Measurements from ENCODE around the gene IQSEC1.

Gene IQSEC1

GRCh38 chr3:13073326-13074005 lies at the start of gene IQSEC1:
TSS of gene IQSEC1 (minus strand) at chr3:13073429. CDS start at chr3:13073014, 415 bp downstream.
- peak; percentile 67 for DNase-seq (ENCODE audit: low read depth)

- no peak for DNase-seq (ENCODE audit: low read depth)
Observed at GRCh38 chr3:13122081-13123012, 49.1 kb upstream of the IQSEC1 start.

- no peak for DNase-seq (ENCODE audit: low read depth)
Observed at GRCh38 chr3:13121553-13122001, 48.3 kb upstream of the IQSEC1 start.

GRCh38 chr3:13120928-13121552 lies 47.8 kb upstream of the IQSEC1 start:
- DNase-seq (ENCODE audit: low read depth): no peak

- no peak for DNase-seq (ENCODE audit: low read depth)
Observed at GRCh38 chr3:13120289-13120927, 47.2 kb upstream of the IQSEC1 start.

- DNase-seq (ENCODE audit: low read depth): no peak
Observed at GRCh38 chr3:13119471-13120220, 46.4 kb upstream of the IQSEC1 start.

- DNase-seq (ENCODE audit: low read depth): no peak
Observed at GRCh38 chr3:13116426-13116825, 43.2 kb upstream of the IQSEC1 start.

- DNase-seq (ENCODE audit: low read depth): no peak
Observed at GRCh38 chr3:13115991-13116390, 42.8 kb upstream of the IQSEC1 start.

- DNase-seq (ENCODE audit: low read depth): no peak
Observed at GRCh38 chr3:13115576-13115910, 42.3 kb upstream of the IQSEC1 start.

- no peak for DNase-seq (ENCODE audit: low read depth)
Observed at GRCh38 chr3:13114811-13115575, 41.8 kb upstream of the IQSEC1 start.

GRCh38 chr3:13113346-13114330 lies 40.4 kb upstream of the IQSEC1 start:
- DNase-seq (ENCODE audit: low read depth): no peak

GRCh38 chr3:13112521-13113345 lies 39.5 kb upstream of the IQSEC1 start:
- DNase-seq (ENCODE audit: low read depth): no peak

- DNase-seq (ENCODE audit: low read depth): no peak
Observed at GRCh38 chr3:13111873-13112520, 38.8 kb upstream of the IQSEC1 start.

- no peak for DNase-seq (ENCODE audit: low read depth)
Observed at GRCh38 chr3:13111173-13111872, 38.1 kb upstream of the IQSEC1 start.

- no peak for DNase-seq (ENCODE audit: low read depth)
Observed at GRCh38 chr3:13110678-13111116, 37.5 kb upstream of the IQSEC1 start.

GRCh38 chr3:13109516-13109915 lies 36.3 kb upstream of the IQSEC1 start:
- no peak for DNase-seq (ENCODE audit: low read depth)

GRCh38 chr3:13108861-13109260 lies 35.6 kb upstream of the IQSEC1 start:
- DNase-seq (ENCODE audit: low read depth): no peak

All from activated T-cell treated with anti-CD3 and anti-CD28 coated beads for 1 hour (primary cell).